Sigmoid colon (tissue), 4 donors: ENCODE measurements around the gene DCTN5.

Experiments used
- CTCF ChIP-seq, 4 experiments: fragments of 450-650 bp in 3 of 4; fragments of 200-600 bp in 1 of 4; IDR thresholded peaks; one replicate each; pipeline ENCODE4 v1.5.1; 2016 to 2019; ENCODE audit warnings: antibody characterized with exemption in 4 of 4, mild to moderate bottlenecking in 3 of 4, moderate library complexity in 2 of 4
- EP300 ChIP-seq, 4 donors: sonication (generic); formaldehyde crosslinking; IDR thresholded peaks; one replicate each; pipeline ENCODE4 v1.6.1; 2017; ENCODE audit warnings: antibody characterized with exemption in 4 of 4
- POLR2A ChIP-seq, 2 donors: fragments of 450-650 bp; IDR thresholded peaks; one replicate each; pipeline ENCODE4 v1.6.1; 2016; ENCODE audit warnings: antibody characterized with exemption in 2 of 2, mild to moderate bottlenecking in 2 of 2, moderate library complexity in 2 of 2
- POLR2AphosphoS5 ChIP-seq, 4 donors: sonication (generic); formaldehyde crosslinking; IDR thresholded peaks; one replicate each; pipeline ENCODE4 v1.6.1; 2017; ENCODE audit warnings: antibody characterized with exemption in 4 of 4

DNA sequence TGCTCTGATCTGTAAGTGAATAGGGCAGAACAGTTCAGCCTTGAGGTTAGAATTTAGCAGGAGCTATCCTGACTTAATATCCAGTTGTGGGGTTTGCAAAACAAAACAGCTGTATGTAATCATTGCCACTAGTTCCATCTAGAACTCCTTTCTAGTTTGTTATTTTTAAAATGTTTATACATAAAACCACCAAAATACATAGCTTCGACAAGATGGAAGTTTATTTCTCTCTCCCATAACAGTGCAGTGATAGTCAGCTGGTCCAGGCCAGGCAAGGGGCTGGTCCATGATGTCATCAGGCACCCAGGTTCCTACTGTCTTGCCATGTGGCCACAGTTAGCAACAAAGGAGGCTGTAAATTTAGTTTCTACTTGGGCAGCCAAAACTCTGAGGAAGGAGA, 27.0 kb downstream of the DCTN5 start:
- TF ChIP-seq EP300 (IDR thresholded peaks at IDR 0.05) (no peak), CTCF (IDR thresholded peaks at IDR 0.05) (no peak), POLR2A (IDR thresholded peaks at IDR 0.05) (no peak), POLR2AphosphoS5 (IDR thresholded peaks at IDR 0.05) (no peak)
